ENCODE measurements around the gene AICDA.

The AICDA gene

DNA sequence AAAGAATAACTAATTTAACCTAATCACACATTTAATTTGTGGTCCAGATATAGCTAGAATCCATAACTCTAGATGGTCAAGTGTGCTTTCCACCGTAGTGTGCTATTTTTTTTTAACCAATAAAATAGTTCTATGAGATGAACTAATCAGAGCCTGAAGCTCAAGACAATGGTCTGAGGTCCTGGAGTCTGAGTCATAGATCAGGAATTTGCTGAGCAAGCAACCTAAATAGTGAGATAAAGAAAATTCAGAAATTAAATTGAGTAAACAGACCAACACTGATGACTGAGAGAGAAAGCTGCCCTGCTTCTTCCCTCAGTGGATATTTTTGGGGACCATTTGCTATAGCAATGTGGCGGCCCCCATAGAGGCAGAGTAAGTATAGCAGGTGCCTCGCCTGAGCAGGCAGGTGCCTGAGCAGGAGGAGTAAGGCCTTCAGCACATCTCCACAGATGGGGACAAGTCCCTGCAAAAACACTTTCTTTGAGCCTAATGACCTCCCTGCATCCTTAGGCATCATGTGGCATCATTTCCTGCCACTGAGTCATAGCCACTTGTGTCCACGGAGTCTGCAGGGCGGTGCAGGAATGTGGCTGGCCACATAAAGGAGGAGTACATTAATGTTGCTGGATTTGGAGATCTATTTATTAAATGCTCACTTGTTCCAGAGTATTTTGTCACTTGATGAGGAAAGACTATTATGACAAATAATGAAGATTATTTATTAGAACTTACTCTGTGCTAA lies 58.0 kb downstream of the AICDA start:
- DNase-seq (ENCODE audit: low read depth), result no peak

DNA sequence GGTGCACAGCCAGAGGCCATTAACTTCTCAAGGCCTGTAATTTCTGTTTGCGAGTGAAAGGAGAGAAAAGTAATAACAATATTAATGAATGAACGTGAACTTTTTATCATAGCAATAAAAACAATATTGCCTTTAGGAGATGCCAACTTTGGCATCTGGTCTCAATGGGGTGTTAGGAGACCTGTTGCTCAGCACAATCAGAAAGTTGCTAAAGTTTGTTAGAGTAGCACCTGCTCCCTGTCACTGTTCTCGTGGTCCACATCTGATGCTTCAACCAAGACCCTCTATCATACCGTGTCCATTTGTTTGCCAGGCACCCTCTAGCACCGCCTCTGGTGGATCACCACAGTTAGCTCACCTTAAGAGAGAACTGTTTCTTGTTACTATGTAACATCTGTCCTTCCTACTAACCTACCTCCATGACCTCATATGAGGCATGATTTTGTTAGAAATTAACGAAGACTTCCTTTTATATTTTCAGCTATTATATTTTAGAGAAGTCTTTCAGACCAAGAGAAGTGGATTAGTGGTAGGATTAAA lies 59.5 kb downstream of the AICDA start:
- DNase-seq (ENCODE audit: low read depth), result no peak
